HEK293 (cell line): ENCODE results near the gene SLC4A1AP.
A peak's percentile ranks its signal among the peaks of the same experiment; 100 is the strongest.

ENCODE experiments used
- CTCF ChIA-PET: fragments of 350-600 bp; formaldehyde crosslinking; extraction: SDS; loops from one replicate; lab custom pipeline; 2021; ENCODE audit warnings: antibody characterized with exemption; lab: Yijun Ruan, JAX
- POLR2A ChIA-PET: fragments of 300-600 bp; formaldehyde crosslinking; extraction: SDS; loops from one replicate; lab custom pipeline; 2020; ENCODE audit warnings: antibody characterized with exemption, inconsistent platforms; lab: Yijun Ruan, JAX
- H3K27ac ChIP-seq: fragments of 200-500 bp; sonication (Bioruptor generic); 2 replicates; pipeline ENCODE4 v1.5.1; 2014; ENCODE audit warnings: low read depth, low read length, control low read depth, inconsistent platforms; ENCODE audit errors: extremely low read depth
- H3K36me3 ChIP-seq, 2 experiments: fragments of 200-500 bp in 1 of 2; sonication (Bioruptor generic) in 1 of 2; 1 replicate in 1 of 2; 2 replicates in 1 of 2; pipeline ENCODE4 v1.5.1; 2014 to 2017; ENCODE audit warnings: inconsistent platforms in 2 of 2, low read length in 2 of 2; ENCODE audit not compliant: control insufficient read depth in 2 of 2, insufficient read depth in 1 of 2
- H3K4me1 ChIP-seq: fragments of 200-500 bp; sonication (Bioruptor generic); 2 replicates; pipeline ENCODE4 v1.5.1; 2014; ENCODE audit warnings: mild to moderate bottlenecking, low read length, inconsistent platforms; ENCODE audit not compliant: control insufficient read depth, insufficient read depth
- H3K4me3 ChIP-seq: 2 replicates; pipeline ENCODE4 v1.5.1; 2011; ENCODE audit warnings: low read depth, mild to moderate bottlenecking, control low read depth, low read length, moderate library complexity
- H3K9me3 ChIP-seq: fragments of 200-500 bp; sonication (Bioruptor generic); 2 replicates; pipeline ENCODE4 v1.5.1; 2014; ENCODE audit warnings: low read depth, low read length, inconsistent platforms; ENCODE audit not compliant: control insufficient read depth, insufficient read depth
- FEZF1 ChIP-seq: fragments of 450-650 bp; formaldehyde crosslinking; IDR thresholded peaks from 2 replicates; pipeline ENCODE4 v1.5.1; 2016; ENCODE audit warnings: missing biosample characterization, missing genetic modification characterization
- GLIS1 ChIP-seq: fragments of 450-650 bp; formaldehyde crosslinking; IDR thresholded peaks from 2 replicates; pipeline ENCODE4 v1.5.1; 2016; ENCODE audit warnings: missing biosample characterization, missing genetic modification characterization
- IKZF3 ChIP-seq: fragments of 450-650 bp; IDR thresholded peaks from 2 replicates; pipeline ENCODE4 v1.5.0; 2018; ENCODE audit warnings: missing biosample characterization, mild to moderate bottlenecking, missing genetic modification characterization, moderate library complexity
- KLF1 ChIP-seq: fragments of 450-650 bp; formaldehyde crosslinking; IDR thresholded peaks from 2 replicates; pipeline ENCODE4 v1.5.1; 2016; ENCODE audit warnings: missing biosample characterization, missing genetic modification characterization
- KLF17 ChIP-seq: fragments of 450-650 bp; formaldehyde crosslinking; IDR thresholded peaks from 2 replicates; pipeline ENCODE4 v1.5.1; 2016; ENCODE audit warnings: missing biosample characterization, missing genetic modification characterization
- PRDM10 ChIP-seq: fragments of 450-650 bp; formaldehyde crosslinking; IDR thresholded peaks from 2 replicates; pipeline ENCODE4 v1.5.1; 2016; ENCODE audit warnings: missing biosample characterization, missing genetic modification characterization
- SCRT1 ChIP-seq: fragments of 450-650 bp; formaldehyde crosslinking; IDR thresholded peaks from 2 replicates; pipeline ENCODE4 v1.5.1; 2016; ENCODE audit warnings: missing biosample characterization, missing genetic modification characterization, borderline replicate concordance
- SP3 ChIP-seq: fragments of 450-650 bp; formaldehyde crosslinking; IDR thresholded peaks from 2 replicates; pipeline ENCODE4 v1.5.1; 2016; ENCODE audit warnings: missing biosample characterization, missing genetic modification characterization
- SP7 ChIP-seq: fragments of 450-650 bp; formaldehyde crosslinking; IDR thresholded peaks from 2 replicates; pipeline ENCODE4 v1.5.1; 2016; ENCODE audit warnings: missing biosample characterization, missing genetic modification characterization
- ZBTB21 ChIP-seq: fragments of 450-650 bp; formaldehyde crosslinking; IDR thresholded peaks from 2 replicates; pipeline ENCODE4 v1.5.1; 2017; ENCODE audit warnings: missing biosample characterization, missing genetic modification characterization
- ZEB2 ChIP-seq: fragments of 450-650 bp; formaldehyde crosslinking; IDR thresholded peaks from 2 replicates; pipeline ENCODE4 v1.5.1; 2016; ENCODE audit warnings: missing biosample characterization, missing genetic modification characterization
- ZIC2 ChIP-seq: fragments of 450-650 bp; formaldehyde crosslinking; IDR thresholded peaks from 2 replicates; pipeline ENCODE4 v1.5.1; 2016; ENCODE audit warnings: missing biosample characterization, missing genetic modification characterization
- ZNF114 ChIP-seq: fragments of 450-650 bp; formaldehyde crosslinking; IDR thresholded peaks from 2 replicates; pipeline ENCODE4 v1.5.0; 2017; ENCODE audit warnings: missing biosample characterization, missing genetic modification characterization
- ZNF121 ChIP-seq: fragments of 450-650 bp; formaldehyde crosslinking; IDR thresholded peaks from 2 replicates; pipeline ENCODE4 v1.5.1; 2016; ENCODE audit warnings: missing biosample characterization, missing genetic modification characterization
- ZNF335 ChIP-seq: fragments of 450-650 bp; formaldehyde crosslinking; conservative IDR thresholded peaks from 2 replicates; pipeline ENCODE4 v1.5.1; 2016; ENCODE audit warnings: missing biosample characterization, missing genetic modification characterization
- ZNF623 ChIP-seq: fragments of 450-650 bp; formaldehyde crosslinking; IDR thresholded peaks from 2 replicates; pipeline ENCODE4 v1.5.1; 2016; ENCODE audit warnings: missing biosample characterization, missing genetic modification characterization
- ZNF660 ChIP-seq: fragments of 450-650 bp; IDR thresholded peaks from 2 replicates; pipeline ENCODE4 v1.5.1; 2018; ENCODE audit warnings: missing biosample characterization, mild to moderate bottlenecking, missing genetic modification characterization
- ZNF664 ChIP-seq: fragments of 450-650 bp; formaldehyde crosslinking; IDR thresholded peaks from 2 replicates; pipeline ENCODE4 v1.5.1; 2016; ENCODE audit warnings: missing biosample characterization, missing genetic modification characterization
- ZNF791 ChIP-seq: fragments of 450-650 bp; formaldehyde crosslinking; IDR thresholded peaks from 2 replicates; pipeline ENCODE4 v1.5.1; 2016; ENCODE audit warnings: missing biosample characterization, missing genetic modification characterization
- ZNF837 ChIP-seq: fragments of 450-650 bp; formaldehyde crosslinking; IDR thresholded peaks from 2 replicates; pipeline ENCODE4 v1.5.1; 2016; ENCODE audit warnings: missing biosample characterization, missing genetic modification characterization
- TF ChIP-seq, protein P1 (sequence below): fragments of 450-650 bp; formaldehyde crosslinking; IDR thresholded peaks from 2 replicates; pipeline ENCODE4 v1.5.0; 2017; ENCODE audit warnings: missing biosample characterization, missing genetic modification characterization, borderline replicate concordance
- TF ChIP-seq, protein P2 (sequence below): fragments of 450-650 bp; formaldehyde crosslinking; IDR thresholded peaks from 2 replicates; pipeline ENCODE4 v1.5.1; 2016; ENCODE audit warnings: missing biosample characterization, missing genetic modification characterization

SLC4A1AP gene

DNA sequence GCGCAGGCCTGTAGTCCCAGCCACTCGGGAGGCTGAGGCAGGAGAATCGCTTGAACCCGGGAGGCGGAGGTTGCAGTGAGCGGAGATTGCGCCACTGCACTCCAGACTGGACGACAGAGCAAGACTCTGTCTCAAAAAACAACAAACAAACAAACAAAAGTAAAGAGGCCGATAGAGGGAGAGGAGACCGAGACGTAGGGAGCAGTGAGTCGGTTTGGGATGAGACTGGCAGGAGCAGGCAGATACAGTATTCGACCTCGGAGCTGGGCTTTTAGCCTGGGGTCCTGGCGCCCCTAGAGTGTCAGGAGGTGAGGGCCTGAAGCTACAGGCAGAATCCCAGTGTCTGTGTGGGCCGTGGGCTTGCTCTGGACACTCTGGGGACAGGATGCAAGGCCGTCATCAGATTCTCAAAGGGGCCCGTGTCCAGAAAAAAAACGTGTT, 51.2 kb downstream of the SLC4A1AP start:
- no peaks in the 10 kb centered on the region for H3K36me3 ChIP-seq
- no peak overlapping the region for H3K4me3 ChIP-seq
- H3K4me1 ChIP-seq: peaks cover 4% of the 10 kb centered on the region; the same call in 1 of the 2 replicates
- peak overlapping the region; percentile 67; the same call in 1 of the 2 replicates for H3K27ac ChIP-seq
- CTCF ChIA-PET: interaction anchor here (1.2 to 3.5 kb wide), 3 partner anchors 8 to 11 kb away, joined by 6 to 23 read pairs (median 6); no protein-coding TSS in a partner anchor
- POLR2A ChIA-PET: no interaction called here
- TF ChIP-seq ZNF335: peak; percentile 70
- TF ChIP-seq ZNF121: peak; percentile 71; the same call in 1 of the 2 replicates
- TF ChIP-seq PRDM10 (tag by site-specific recombination): no peak
- TF ChIP-seq, all 188 proteins: peak for 2
- H3K9me3 ChIP-seq: no peaks in the 10 kb centered on the region

- Histone ChIP-seq H3K4me3 (peak overlapping the region; percentile 29), H3K36me3 (no peaks in the 10 kb centered on the region), H3K4me1 (peaks cover 4% of the 10 kb centered on the region; the same call in 1 of the 2 replicates), H3K27ac (peak overlapping the region; percentile 67; the same call in 1 of the 2 replicates), H3K9me3 (no peaks in the 10 kb centered on the region)
- ChIA-PET CTCF (interaction anchor here (0.5 to 3.0 kb wide), 4 partner anchors 10 to 31 kb away, joined by 3 to 14 read pairs (median 6); no protein-coding TSS in a partner anchor), POLR2A (no interaction called here)
- TF ChIP-seq ZNF114 (tag by site-specific recombination): no peak
- TF ChIP-seq, protein P1, sequence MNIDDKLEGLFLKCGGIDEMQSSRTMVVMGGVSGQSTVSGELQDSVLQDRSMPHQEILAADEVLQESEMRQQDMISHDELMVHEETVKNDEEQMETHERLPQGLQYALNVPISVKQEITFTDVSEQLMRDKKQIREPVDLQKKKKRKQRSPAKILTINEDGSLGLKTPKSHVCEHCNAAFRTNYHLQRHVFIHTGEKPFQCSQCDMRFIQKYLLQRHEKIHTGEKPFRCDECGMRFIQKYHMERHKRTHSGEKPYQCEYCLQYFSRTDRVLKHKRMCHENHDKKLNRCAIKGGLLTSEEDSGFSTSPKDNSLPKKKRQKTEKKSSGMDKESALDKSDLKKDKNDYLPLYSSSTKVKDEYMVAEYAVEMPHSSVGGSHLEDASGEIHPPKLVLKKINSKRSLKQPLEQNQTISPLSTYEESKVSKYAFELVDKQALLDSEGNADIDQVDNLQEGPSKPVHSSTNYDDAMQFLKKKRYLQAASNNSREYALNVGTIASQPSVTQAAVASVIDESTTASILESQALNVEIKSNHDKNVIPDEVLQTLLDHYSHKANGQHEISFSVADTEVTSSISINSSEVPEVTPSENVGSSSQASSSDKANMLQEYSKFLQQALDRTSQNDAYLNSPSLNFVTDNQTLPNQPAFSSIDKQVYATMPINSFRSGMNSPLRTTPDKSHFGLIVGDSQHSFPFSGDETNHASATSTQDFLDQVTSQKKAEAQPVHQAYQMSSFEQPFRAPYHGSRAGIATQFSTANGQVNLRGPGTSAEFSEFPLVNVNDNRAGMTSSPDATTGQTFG: no peak
- TF ChIP-seq SP7: peak; percentile 64; the same call in 1 of the 2 replicates
- TF ChIP-seq, protein P2, sequence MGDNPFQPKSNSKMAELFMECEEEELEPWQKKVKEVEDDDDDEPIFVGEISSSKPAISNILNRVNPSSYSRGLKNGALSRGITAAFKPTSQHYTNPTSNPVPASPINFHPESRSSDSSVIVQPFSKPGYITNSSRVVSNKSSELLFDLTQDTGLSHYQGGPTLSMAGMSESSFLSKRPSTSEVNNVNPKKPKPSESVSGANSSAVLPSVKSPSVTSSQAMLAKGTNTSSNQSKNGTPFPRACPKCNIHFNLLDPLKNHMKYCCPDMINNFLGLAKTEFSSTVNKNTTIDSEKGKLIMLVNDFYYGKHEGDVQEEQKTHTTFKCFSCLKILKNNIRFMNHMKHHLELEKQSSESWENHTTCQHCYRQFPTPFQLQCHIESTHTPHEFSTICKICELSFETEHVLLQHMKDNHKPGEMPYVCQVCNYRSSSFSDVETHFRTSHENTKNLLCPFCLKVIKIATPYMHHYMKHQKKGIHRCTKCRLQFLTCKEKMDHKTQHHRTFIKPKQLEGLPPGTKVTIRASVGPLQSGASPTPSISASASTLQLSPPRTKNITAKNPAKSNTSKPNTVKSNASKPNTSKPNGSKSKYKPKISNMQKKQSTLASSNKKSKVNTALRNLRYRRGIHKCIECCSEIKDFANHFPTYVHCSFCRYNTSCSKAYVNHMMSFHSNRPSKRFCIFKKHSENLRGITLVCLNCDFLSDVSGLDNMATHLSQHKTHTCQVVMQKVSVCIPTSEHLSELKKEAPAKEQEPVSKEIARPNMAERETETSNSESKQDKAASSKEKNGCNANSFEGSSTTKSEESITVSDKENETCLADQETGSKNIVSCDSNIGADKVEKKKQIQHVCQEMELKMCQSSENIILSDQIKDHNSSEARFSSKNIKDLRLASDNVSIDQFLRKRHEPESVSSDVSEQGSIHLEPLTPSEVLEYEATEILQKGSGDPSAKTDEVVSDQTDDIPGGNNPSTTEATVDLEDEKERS: no peak
- no peak for TF ChIP-seq SCRT1 (tag by site-specific recombination)
- peak; percentile 88 for TF ChIP-seq GLIS1 (tag by site-specific recombination)
- no peak for TF ChIP-seq FEZF1
- peak; percentile 54; the same call in 1 of the 2 replicates for TF ChIP-seq KLF17 (tag by site-specific recombination)
- peak; percentile 22; the same call in 1 of the 2 replicates for TF ChIP-seq IKZF3
- TF ChIP-seq ZNF623: no peak
- peak; percentile 74 for TF ChIP-seq ZIC2 (tag by site-specific recombination)
- TF ChIP-seq ZBTB21 (tag by site-specific recombination): 0 out of 2 replicates have a peak, but pooled peaks have one; percentile 31
- no peak for TF ChIP-seq ZNF791 (tag by site-specific recombination)
- 0 out of 2 replicates have a peak, but pooled peaks have one; percentile 22 for TF ChIP-seq ZEB2 (tag by site-specific recombination)
- no peak for TF ChIP-seq ZNF837
- TF ChIP-seq ZNF660: peak; percentile 76; the same call in 1 of the 2 replicates
- TF ChIP-seq ZNF664 (tag by site-specific recombination): no peak
- TF ChIP-seq SP3: peak; percentile 37; the same call in 1 of the 2 replicates
- TF ChIP-seq KLF1 (tag by site-specific recombination): no peak
Measured at GRCh38 chr2:27715318-27716210, 51.9 kb downstream of the SLC4A1AP start.
